GM19455 (cell line): Measurements from ENCODE around the gene AGPAT3.

Experiments used
- ATAC-seq: cut with Tn5 transposase; IDR thresholded peaks from one replicate; pipeline ENCODE4 v1.9.1; 2021; ENCODE audit not compliant: unreplicated experiment

The AGPAT3 gene

GRCh38 chr21:43971992-43972255 is 106.9 kb downstream of the AGPAT3 start:
- no peak for ATAC-seq

DNA sequence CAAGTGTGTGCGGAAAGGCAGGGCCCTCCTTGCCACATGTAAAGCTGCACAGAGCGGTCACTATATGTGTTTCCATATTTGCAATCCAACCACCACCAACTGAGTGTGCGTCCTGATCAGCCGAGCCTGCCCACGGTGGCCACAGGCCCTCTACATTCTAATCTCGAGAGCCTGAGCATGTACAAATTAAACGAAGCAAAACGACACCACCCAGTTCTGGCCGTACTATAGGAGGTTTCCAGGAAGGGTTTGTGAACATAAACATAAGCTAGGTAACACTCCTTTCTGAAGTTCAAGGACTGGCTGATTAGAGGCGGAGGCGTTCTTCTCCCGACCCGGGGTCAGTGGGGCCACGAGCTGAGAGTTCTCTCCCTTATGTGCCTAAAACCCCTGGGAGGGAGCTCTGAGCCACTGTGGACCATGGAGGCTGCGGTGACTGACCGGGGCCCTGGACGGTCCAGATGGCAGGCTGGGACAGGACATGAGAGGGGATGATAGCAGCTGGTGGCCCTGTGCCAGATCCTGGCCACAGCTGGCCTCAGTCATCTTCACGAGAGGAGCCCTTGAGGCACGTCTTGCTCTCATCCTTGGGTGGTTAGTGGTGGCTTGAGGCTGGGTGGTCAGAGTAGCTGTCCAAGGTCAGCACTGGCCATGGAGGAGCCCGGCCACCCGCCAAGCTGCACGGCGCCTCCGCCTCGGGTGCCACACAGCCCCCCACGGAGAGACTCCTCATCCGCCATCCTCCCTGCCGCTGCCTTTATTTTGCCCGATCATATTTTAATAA is 108.0 kb downstream of the AGPAT3 start:
- ATAC-seq = no peak

DNA sequence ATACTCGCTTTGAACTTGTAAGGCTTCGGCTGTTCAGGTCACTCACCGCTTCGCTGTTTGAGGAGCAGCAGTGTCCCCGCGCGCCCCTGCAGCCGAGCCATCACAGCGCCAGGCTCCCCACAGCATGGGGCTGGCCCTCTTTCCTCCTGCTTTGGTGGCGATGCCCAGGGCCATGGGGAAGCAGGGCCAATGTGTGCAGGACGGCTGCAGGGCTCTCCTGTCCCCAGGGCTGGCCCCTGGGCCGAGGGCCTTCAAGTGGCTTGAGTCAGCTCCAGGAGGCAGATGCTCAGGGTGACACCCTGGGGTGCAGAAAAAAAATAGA is 108.6 kb downstream of the AGPAT3 start:
- ATAC-seq = no peak

GRCh38 chr21:43974791-43975468 is 109.9 kb downstream of the AGPAT3 start:
- ATAC-seq = no peak

DNA sequence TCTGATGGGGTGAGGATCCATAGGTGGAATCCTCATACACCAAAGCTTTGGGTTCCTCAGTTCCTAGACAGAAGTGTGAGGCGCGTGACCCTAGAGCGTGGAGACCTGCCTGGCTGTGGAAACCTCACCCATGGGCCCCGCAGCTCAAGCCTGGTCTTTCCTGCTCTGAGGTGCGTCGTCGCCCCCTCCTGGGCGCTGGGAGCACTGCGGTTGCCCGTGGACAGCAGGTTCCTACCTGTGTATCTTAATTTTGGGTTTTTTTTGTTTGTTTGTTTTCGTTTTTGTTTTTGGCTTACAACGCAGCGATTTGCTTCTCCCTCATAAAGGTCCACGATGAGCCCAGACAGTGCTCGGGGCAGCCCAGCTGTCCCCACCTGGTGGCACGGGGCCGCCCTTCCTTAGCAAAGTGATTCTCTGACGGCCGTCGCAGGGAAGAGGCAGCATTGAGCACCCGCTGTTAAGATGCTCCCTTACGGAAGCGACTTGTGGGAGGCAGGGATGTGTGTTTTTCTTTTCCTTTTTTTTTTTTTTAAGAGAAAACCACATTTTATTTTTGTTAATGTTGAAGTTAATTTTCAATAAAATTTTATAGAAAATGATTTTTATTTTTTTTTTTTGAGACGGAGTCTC is 110.6 kb downstream of the AGPAT3 start:
- ATAC-seq = no peak

DNA sequence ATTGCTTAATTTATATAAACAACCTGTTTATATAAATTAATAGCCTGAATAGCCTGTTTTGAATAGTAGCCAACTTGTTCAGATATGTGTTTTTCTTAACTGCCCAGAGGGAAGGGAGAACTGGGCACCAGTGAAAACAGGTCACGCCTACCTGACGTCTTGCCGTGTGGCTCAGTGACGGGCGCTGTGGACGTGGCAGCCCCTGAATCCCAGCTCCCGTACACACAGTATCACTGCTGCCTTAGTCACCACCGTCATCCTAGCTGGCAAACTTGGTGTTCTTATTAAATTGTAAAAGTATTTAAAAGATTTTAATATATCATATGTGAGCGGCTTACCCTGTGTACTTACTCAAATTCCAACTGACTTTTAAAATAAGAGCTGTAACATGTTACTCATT is 111.6 kb downstream of the AGPAT3 start:
- ATAC-seq = no peak

DNA sequence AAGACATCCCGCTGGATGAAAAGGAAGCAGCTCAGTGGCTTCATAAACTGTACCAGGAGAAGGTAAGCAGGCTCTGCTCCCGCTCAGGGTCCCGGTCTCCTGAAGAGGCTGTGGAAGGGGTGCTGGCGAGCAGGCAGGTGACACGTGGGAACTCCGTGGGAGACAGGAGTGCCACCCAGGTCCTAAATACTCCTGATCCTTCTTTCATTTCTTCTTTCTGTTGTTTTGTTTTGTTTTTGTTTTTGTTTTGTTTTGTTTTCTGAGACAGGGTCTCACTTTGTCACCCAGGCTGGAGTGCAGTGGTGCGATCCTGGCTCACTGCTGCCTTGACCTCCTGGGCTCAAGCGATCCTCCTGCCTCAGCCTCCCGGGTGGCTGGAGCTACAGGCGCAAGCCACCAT is 113.0 kb downstream of the AGPAT3 start:
- no peak for ATAC-seq

GRCh38 chr21:43979654-43980053 is 114.6 kb downstream of the AGPAT3 start:
- ATAC-seq = no peak

- ATAC-seq = no peak
Observed at GRCh38 chr21:43981151-43981870, 116.3 kb downstream of the AGPAT3 start.

- ATAC-seq = no peak
Observed at GRCh38 chr21:43981871-43982210, 116.8 kb downstream of the AGPAT3 start.

- ATAC-seq = no peak
Observed at GRCh38 chr21:43982489-43983078, 117.6 kb downstream of the AGPAT3 start.

- no peak for ATAC-seq
Observed at GRCh38 chr21:43983390-43983789, 118.4 kb downstream of the AGPAT3 start.

- no peak for ATAC-seq
Observed at GRCh38 chr21:43983860-43984420, 118.9 kb downstream of the AGPAT3 start.

GRCh38 chr21:43984905-43985689 is 120.1 kb downstream of the AGPAT3 start:
- no peak for ATAC-seq

DNA sequence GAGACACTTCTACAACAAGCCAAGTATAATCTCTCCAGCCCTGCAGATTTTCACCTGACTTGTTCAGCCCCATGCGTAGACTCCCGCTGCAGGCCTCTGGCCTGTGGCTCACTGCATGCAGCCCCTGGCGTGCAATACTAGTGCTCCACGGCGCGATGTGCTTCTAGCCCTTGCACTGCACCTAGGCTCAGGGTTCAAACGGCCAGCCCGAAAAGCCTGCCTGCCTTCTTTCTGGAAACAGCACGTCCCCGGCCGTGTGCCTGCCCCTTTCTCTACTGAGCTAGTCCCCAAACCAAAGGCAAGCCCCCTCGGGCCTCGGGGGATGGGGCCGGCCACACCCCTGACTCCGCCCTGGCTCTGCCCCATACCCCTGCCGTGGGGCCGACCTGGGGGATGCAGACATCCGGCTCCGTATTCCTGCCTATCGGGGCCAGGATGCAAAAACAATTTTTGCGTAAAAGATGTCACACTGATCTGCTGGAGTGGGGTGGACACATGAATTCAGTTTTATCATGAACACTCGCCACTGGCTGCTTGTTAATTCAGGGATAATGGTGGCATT is 120.7 kb downstream of the AGPAT3 start:
- ATAC-seq = no peak

DNA sequence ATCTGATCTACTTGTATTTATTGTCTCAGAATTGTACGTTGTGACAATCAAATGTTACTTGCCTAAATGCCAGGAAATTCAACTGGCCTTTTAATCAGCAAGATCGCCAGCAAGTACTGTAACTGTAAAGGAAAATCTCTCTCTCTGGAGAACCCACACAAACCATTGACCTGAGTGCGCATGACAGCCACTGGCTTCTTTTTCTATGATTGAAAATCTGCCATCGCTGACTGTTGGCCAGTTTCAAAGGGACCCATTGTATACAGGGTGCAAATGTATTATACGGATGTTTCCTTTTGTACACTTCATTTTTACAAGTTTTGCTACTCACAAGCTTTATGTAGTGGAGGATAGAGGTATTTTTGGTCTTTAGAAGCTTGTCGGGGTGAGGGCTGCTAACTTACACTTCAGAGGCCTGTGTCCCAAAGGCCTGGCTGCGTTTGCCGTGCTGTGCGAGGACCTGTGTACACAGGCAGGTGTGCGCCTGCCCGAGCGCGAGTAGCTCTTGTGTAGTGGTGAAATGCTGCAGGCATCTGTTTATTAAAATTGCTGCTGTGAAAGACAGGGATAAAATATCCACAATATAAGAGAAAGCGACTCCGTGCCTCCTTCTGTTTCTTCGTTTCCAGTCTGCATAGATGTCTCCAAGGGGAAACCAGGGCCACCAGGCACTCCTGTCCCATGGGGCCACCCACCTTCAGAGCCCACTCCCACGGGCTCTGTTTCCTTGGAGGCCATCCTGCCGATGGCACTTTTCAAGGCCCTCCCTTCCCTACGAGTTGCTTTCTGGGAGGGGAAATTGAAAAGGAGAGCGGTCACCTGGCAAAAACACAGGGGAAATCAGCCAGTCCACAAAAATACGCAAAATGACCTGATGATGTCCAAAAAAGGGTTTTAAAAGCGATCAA is 121.8 kb downstream of the AGPAT3 start:
- no peak for ATAC-seq

DNA sequence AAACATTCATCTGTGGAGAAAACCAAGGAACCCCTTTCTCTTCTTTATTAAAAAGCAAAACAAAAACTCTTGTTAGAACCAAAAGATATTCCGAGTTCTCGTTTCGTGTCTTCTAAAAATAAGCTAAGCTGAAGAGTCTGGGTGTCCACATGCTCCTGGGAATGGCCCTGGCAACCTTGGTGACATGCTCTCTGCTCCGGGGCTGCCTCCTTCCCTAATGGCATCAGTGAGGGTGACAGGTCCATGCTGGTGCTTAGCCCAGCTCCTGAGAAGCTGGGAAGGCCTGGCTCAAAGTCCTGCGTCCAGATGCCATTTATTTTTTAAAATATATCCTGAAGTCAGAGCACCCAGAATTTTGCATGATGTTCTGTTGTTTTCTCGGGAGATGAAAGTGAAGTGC is 122.5 kb downstream of the AGPAT3 start:
- no peak for ATAC-seq

DNA sequence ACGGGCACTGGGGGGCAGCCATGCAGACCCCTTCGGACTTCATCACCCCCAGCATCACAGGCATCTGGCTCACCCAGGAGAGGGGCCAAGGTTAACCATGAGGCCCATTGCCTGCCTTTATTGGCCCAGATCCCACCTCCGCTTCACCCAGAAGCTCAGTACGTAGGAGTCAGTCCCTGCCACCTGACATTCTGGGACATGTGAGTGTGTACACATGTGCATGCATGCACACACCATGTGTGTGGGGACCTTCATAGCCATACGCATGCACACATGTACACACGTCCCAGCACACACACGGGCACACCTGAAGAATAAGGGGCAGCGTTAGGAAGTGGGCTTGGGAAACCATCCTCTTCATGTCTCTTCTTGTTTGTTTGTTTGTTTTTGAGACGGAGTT is 123.0 kb downstream of the AGPAT3 start:
- ATAC-seq = no peak

DNA sequence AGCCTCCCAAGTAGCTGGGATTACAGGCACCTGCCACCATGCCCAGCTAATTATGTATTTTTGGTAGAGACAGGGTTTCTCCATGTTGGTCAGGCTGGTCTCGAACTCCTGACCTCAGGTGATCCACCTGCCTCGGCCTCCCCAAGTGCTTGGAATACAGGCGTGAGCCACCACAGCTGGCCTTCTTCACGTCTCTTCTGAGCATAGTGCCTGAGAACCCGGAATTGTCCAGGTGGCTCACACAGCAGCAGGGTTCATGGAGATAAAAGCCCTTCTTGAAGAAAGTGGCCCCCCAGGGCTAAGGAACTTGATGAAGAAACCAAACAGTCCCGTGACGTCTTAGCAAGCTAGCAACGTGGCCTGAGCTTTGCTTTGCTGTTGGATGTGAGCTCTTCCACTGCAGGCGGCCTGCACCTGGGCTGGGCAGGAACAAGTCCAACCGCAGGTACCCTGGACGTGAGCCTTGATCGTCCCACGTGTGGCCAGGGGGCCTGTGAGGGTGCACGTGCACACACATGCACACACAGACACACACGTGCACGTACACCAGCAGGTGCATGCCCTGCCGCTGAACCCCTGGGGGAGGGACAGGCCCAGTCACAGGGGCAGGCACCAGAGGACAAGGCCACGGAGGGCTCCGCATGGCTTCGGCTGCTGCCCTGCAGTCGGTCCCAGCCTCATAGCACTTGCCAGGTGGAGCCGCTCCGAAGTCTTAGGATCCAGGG is 123.6 kb downstream of the AGPAT3 start:
- no peak for ATAC-seq
